ENCODE results near the gene ATP10A. TPM values are rescaled to one million over a fixed set of nuclear protein-coding genes. Genes with fewer than 3 reads are reported as not detected.

The ATP10A gene
- total and polyA plus RNA-seq, 2 of the 8 experiments (the other 6 are each of a cell fraction or from before 2014, with no cell fraction given) = 2.0 to 2.8 TPM

DNA sequence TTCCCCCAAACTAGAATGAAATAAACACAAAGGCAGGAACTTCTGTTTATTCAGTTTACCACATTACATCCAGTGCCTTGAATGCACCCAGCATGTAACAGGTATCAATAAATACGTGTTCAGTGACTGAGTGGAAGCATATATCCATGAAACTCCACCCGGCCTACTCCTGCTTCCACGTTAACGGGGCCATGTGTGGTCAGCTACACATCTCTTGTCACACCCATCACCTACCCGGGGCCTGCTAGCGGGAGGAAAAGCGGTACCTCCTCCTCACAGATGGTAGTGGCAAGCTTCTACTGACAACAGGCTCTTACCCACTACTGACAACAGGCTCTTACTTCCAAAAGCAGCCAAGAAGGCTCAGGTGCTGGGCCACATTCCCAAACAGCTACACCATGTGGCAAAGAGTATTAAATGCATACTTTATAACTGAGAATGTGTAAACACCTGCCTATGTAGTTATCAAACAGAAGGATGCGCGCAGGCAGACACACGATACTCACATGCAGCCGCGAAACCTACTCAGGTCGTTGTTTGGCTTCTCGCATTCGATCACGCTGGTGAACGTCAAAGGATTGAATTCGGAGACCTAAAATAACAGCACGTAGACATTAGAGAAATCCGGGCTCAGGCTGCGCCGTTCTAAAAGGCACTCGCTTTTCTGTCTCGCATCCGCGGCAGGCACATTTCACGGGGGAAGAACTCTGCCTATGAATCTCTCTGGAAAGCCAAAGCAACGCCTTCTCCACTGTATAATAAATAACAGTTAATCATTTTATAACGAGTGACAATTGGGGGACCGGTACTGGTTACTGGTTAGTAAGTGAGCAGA, 127.4 kb downstream of the ATP10A start (continued):
- TF ChIP-seq, protein P1, sequence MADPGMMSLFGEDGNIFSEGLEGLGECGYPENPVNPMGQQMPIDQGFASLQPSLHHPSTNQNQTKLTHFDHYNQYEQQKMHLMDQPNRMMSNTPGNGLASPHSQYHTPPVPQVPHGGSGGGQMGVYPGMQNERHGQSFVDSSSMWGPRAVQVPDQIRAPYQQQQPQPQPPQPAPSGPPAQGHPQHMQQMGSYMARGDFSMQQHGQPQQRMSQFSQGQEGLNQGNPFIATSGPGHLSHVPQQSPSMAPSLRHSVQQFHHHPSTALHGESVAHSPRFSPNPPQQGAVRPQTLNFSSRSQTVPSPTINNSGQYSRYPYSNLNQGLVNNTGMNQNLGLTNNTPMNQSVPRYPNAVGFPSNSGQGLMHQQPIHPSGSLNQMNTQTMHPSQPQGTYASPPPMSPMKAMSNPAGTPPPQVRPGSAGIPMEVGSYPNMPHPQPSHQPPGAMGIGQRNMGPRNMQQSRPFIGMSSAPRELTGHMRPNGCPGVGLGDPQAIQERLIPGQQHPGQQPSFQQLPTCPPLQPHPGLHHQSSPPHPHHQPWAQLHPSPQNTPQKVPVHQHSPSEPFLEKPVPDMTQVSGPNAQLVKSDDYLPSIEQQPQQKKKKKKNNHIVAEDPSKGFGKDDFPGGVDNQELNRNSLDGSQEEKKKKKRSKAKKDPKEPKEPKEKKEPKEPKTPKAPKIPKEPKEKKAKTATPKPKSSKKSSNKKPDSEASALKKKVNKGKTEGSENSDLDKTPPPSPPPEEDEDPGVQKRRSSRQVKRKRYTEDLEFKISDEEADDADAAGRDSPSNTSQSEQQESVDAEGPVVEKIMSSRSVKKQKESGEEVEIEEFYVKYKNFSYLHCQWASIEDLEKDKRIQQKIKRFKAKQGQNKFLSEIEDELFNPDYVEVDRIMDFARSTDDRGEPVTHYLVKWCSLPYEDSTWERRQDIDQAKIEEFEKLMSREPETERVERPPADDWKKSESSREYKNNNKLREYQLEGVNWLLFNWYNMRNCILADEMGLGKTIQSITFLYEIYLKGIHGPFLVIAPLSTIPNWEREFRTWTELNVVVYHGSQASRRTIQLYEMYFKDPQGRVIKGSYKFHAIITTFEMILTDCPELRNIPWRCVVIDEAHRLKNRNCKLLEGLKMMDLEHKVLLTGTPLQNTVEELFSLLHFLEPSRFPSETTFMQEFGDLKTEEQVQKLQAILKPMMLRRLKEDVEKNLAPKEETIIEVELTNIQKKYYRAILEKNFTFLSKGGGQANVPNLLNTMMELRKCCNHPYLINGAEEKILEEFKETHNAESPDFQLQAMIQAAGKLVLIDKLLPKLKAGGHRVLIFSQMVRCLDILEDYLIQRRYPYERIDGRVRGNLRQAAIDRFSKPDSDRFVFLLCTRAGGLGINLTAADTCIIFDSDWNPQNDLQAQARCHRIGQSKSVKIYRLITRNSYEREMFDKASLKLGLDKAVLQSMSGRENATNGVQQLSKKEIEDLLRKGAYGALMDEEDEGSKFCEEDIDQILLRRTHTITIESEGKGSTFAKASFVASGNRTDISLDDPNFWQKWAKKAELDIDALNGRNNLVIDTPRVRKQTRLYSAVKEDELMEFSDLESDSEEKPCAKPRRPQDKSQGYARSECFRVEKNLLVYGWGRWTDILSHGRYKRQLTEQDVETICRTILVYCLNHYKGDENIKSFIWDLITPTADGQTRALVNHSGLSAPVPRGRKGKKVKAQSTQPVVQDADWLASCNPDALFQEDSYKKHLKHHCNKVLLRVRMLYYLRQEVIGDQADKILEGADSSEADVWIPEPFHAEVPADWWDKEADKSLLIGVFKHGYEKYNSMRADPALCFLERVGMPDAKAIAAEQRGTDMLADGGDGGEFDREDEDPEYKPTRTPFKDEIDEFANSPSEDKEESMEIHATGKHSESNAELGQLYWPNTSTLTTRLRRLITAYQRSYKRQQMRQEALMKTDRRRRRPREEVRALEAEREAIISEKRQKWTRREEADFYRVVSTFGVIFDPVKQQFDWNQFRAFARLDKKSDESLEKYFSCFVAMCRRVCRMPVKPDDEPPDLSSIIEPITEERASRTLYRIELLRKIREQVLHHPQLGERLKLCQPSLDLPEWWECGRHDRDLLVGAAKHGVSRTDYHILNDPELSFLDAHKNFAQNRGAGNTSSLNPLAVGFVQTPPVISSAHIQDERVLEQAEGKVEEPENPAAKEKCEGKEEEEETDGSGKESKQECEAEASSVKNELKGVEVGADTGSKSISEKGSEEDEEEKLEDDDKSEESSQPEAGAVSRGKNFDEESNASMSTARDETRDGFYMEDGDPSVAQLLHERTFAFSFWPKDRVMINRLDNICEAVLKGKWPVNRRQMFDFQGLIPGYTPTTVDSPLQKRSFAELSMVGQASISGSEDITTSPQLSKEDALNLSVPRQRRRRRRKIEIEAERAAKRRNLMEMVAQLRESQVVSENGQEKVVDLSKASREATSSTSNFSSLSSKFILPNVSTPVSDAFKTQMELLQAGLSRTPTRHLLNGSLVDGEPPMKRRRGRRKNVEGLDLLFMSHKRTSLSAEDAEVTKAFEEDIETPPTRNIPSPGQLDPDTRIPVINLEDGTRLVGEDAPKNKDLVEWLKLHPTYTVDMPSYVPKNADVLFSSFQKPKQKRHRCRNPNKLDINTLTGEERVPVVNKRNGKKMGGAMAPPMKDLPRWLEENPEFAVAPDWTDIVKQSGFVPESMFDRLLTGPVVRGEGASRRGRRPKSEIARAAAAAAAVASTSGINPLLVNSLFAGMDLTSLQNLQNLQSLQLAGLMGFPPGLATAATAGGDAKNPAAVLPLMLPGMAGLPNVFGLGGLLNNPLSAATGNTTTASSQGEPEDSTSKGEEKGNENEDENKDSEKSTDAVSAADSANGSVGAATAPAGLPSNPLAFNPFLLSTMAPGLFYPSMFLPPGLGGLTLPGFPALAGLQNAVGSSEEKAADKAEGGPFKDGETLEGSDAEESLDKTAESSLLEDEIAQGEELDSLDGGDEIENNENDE (IDR thresholded peaks at IDR 0.05; ENCODE audit: insufficient replicate concordance, low read length) = no peak
- no peak for TF ChIP-seq SP1 (IDR thresholded peaks at IDR 0.05; ENCODE audit: low read depth, low read length)
- TF ChIP-seq FOSL1 (IDR thresholded peaks at IDR 0.05; ENCODE audit: insufficient read depth, low read depth, low read length) = no peak
- no peak for TF ChIP-seq TAF7 (optimal IDR thresholded peaks at IDR 0.05; ENCODE audit: borderline replicate concordance, low read depth, low read length)
- TF ChIP-seq KDM1A (IDR thresholded peaks at IDR 0.05; ENCODE audit: borderline replicate concordance, low read length) = no peak

All from H1 (cell line).